ENCODE results near the gene ACSL4.

GRCh38 chrX:109740433-109740809 is 7.4 kb upstream of the ACSL4 start:
- TF ChIP-seq POLR2A (IDR thresholded peaks at IDR 0.05) (no peak), CTCF (IDR thresholded peaks at IDR 0.05) (no peak)

Measured in lower leg skin (tissue), 3 donors.